PFSK-1 (cell line): ENCODE data around the gene CCS.

Experiments
- POLR2AphosphoS5 ChIP-seq: IDR thresholded peaks from 2 replicates; pipeline ENCODE4 v1.6.1; 2012; ENCODE audit warnings: low read depth, mild to moderate bottlenecking, control low read depth, low read length, moderate library complexity
- REST ChIP-seq, 2 experiments: IDR thresholded peaks; 2 replicates each; pipeline versions ENCODE4 v1.6.1 to v1.8.0; 2011 to 2012; ENCODE audit warnings: low read depth in 2 of 2, low read length in 2 of 2, control low read depth in 1 of 2, inconsistent platforms in 1 of 2, mild to moderate bottlenecking in 1 of 2, moderate library complexity in 1 of 2; ENCODE audit not compliant: insufficient read depth in 1 of 2
- SIN3A ChIP-seq: IDR thresholded peaks from 2 replicates; pipeline ENCODE4 v1.6.1; 2012; ENCODE audit warnings: mild to moderate bottlenecking, low read length, moderate library complexity, borderline replicate concordance; ENCODE audit not compliant: insufficient read depth
- TAF1 ChIP-seq: IDR thresholded peaks from 2 replicates; pipeline ENCODE4 v1.6.1; 2012; ENCODE audit warnings: low read length, control low read depth, borderline replicate concordance; ENCODE audit not compliant: insufficient read depth

DNA sequence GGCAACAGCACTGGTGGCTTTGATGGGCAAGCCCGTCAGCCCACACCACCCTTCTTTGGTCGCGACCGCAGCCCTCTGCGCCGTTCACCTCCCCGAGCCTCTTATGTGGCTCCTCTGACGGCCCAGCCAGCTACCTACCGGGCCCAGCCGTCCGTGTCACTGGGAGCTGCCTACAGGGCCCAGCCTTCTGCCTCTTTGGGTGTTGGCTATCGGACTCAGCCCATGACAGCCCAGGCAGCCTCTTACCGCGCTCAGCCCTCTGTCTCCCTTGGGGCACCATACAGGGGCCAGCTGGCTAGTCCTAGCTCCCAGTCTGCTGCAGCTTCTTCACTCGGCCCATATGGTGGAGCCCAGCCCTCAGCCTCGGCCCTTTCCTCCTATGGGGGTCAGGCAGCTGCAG lies 31.5 kb downstream of the CCS start:
- TF ChIP-seq TAF1 (no peak), POLR2AphosphoS5 (no peak), REST (IDR thresholded peaks at IDR 0.05; ENCODE audit: insufficient read depth in 1 of 2, low read depth in 2 of 2, low read length in 2 of 2) (no peak), SIN3A (no peak)
